Measurements from ENCODE around the gene DNA2. TPM values are rescaled to one million over a fixed set of nuclear protein-coding genes. Genes with fewer than 3 reads are reported as not detected.

Gene DNA2
- total and polyA plus RNA-seq, 2 of the 4 experiments (the other 2 are of a cell fraction), result 3.9 to 5.6 TPM

- dilution Hi-C loops (cut with HindIII; ENCODE audit: low sequenced_read_pairs, unreplicated experiment), result no loop called here
- Histone ChIP-seq H3K4me3 (ENCODE audit: insufficient read depth, low read depth, low read length) (no peak overlapping the region), H4K91ac (ENCODE audit: insufficient read depth, low read depth, low read length) (no peak overlapping the region), H2BK20ac (ENCODE audit: low read depth, low read length) (no peak overlapping the region), H3K79me1 (ENCODE audit: low read depth in 1 of 2, low read length in 2 of 2) (no peaks in the 10 kb centered on the region), H3K27ac (ENCODE audit: insufficient read depth, low read length) (no peak overlapping the region), H3K4ac (ENCODE audit: low read depth, low read length) (no peak overlapping the region), H3K56ac (ENCODE audit: extremely low read depth, insufficient read depth, low read length) (no peak overlapping the region), H4K20me1 (ENCODE audit: insufficient read depth, low read length) (no peaks in the 10 kb centered on the region), H4K5ac (ENCODE audit: low read depth, low read length) (no peak overlapping the region), H3K4me2 (ENCODE audit: low read depth, low read length) (no peak overlapping the region), H3K23ac (ENCODE audit: low read depth, low read length) (no peak overlapping the region), H3K9me1 (ENCODE audit: insufficient read depth, low read length) (0 out of 2 replicates have a peak, but pooled peaks cover 3% of the 10 kb centered on the region), H2AK5ac (ENCODE audit: low read depth, low read length) (no peak overlapping the region), H3K27me3 (ENCODE audit: control insufficient read depth, insufficient read depth, low read length) (no peaks in the 10 kb centered on the region), H2AFZ (replicated peaks; ENCODE audit: low read length, poor library complexity) (no peak overlapping the region), H3K9me3 (ENCODE audit: control insufficient read depth, insufficient read depth, low read length) (no peaks in the 10 kb centered on the region), H3K36me3 (ENCODE audit: control insufficient read depth, insufficient read depth, low read length) (peaks cover 3% of the 10 kb centered on the region; the same call in 1 of the 2 replicates), H2BK5ac (ENCODE audit: low read depth, low read length, poor library complexity, severe bottlenecking) (no peak overlapping the region), H2BK15ac (ENCODE audit: low read depth, low read length) (no peak overlapping the region), H3K14ac (replicated peaks; ENCODE audit: low read depth, low read length) (no peak overlapping the region), H2BK120ac (ENCODE audit: low read depth, low read length) (no peak overlapping the region), H4K8ac (ENCODE audit: low read depth in 2 of 2, low read length in 2 of 2) (no peak overlapping the region), H3K9ac (ENCODE audit: low read depth, low read length) (no peak overlapping the region), H2AK9ac (replicated peaks; ENCODE audit: low read depth, low read length, poor library complexity) (no peak overlapping the region), H3K18ac (ENCODE audit: low read depth, low read length) (no peak overlapping the region), H3K4me1 (ENCODE audit: control insufficient read depth, insufficient read depth, low read length) (no peaks in the 10 kb centered on the region)
- no peak for ATAC-seq (ENCODE audit: low read depth)
- no peak for DNase-seq
- TF ChIP-seq CEBPB (IDR thresholded peaks at IDR 0.05; ENCODE audit: low read depth, low read length), result no peak
- TF ChIP-seq RFX5 (IDR thresholded peaks at IDR 0.05; ENCODE audit: low read depth, low read length), result no peak
- no peak for TF ChIP-seq MAFK (IDR thresholded peaks at IDR 0.05; ENCODE audit: low read depth, low read length)
- no peak for TF ChIP-seq USF2 (IDR thresholded peaks at IDR 0.05; ENCODE audit: low read depth, low read length)
- no peak for TF ChIP-seq NFE2L2 (IDR thresholded peaks at IDR 0.05; ENCODE audit: low read depth, low read length)
- no peak for TF ChIP-seq RAD21 (IDR thresholded peaks at IDR 0.05; ENCODE audit: low read length)
- TF ChIP-seq CHD1 (IDR thresholded peaks at IDR 0.05; ENCODE audit: low read depth, low read length), result no peak
- TF ChIP-seq FOS (IDR thresholded peaks at IDR 0.05; ENCODE audit: low read depth, low read length), result no peak
- no peak for TF ChIP-seq SMC3 (IDR thresholded peaks at IDR 0.05; ENCODE audit: low read depth, low read length)
- ChIA-PET POLR2A (ENCODE audit: unreplicated experiment) (no interaction called here), CTCF (no interaction called here)
- intact Hi-C loops (cut with micrococcal nuclease), result no loop called here
- BruUV-seq (replicated peaks), result no TSS peak
- in situ Hi-C loops (cut with MboI; ENCODE audit: low sequenced_read_pairs), result no loop called here
- 83% methylated on average over 1 of the region's 5 CpGs; no CpG with 5 or more reads in 1 of the 2 experiments for WGBS, 2 experiments (ENCODE audit: extremely low coverage in 2 of 2, insufficient read length in 1 of 2)
Observed at GRCh38 chr10:68428396-68429104, 43.2 kb downstream of the DNA2 start.

Measured in IMR-90 (cell line).